HG03565 (cell line): ENCODE measurements around the gene REXO4.

Experiments
- ATAC-seq: cut with Tn5 transposase; IDR thresholded peaks from one replicate; pipeline ENCODE4 v1.9.1; 2021; ENCODE audit warnings: mild to moderate bottlenecking, moderate library complexity; ENCODE audit not compliant: unreplicated experiment

Gene REXO4

GRCh38 chr9:133417541-133418461, at the start of gene REXO4:
TSS of gene REXO4 (minus strand) at chr9:133418010. CDS start at chr9:133417844, 166 bp downstream.
- peak; percentile 65 for ATAC-seq

- no peak for ATAC-seq
These were observed 49.3 kb upstream of the REXO4 start for GRCh38 chr9:133467101-133467500.

GRCh38 chr9:133465984-133466383, 48.2 kb upstream of the REXO4 start:
- no peak for ATAC-seq

GRCh38 chr9:133464638-133465037, 46.8 kb upstream of the REXO4 start:
- no peak for ATAC-seq

GRCh38 chr9:133463864-133464615, 46.2 kb upstream of the REXO4 start:
- no peak for ATAC-seq

GRCh38 chr9:133463234-133463863, 45.5 kb upstream of the REXO4 start:
- no peak for ATAC-seq

GRCh38 chr9:133461975-133462374, 44.2 kb upstream of the REXO4 start:
- no peak for ATAC-seq

GRCh38 chr9:133460405-133461175, 42.8 kb upstream of the REXO4 start:
- ATAC-seq = peak; percentile 17

- peak; percentile 60 for ATAC-seq
These were observed 41.9 kb upstream of the REXO4 start, which contains the start of gene CACFD1 for GRCh38 chr9:133459476-133460404. TSS of gene CACFD1 (plus strand) at chr9:133459978. CDS start at chr9:133460067, 89 bp downstream.

- ATAC-seq = no peak
These were observed 41.0 kb upstream of the REXO4 start for GRCh38 chr9:133458643-133459312.

- no peak for ATAC-seq
These were observed 39.9 kb upstream of the REXO4 start for GRCh38 chr9:133457748-133458147.

GRCh38 chr9:133457233-133457632, 39.4 kb upstream of the REXO4 start:
- ATAC-seq = no peak

GRCh38 chr9:133456409-133456808, 38.6 kb upstream of the REXO4 start:
- ATAC-seq = no peak

GRCh38 chr9:133455936-133456335, 38.1 kb upstream of the REXO4 start:
- ATAC-seq = no peak

- ATAC-seq = no peak
These were observed 37.3 kb upstream of the REXO4 start for GRCh38 chr9:133454943-133455673.

- no peak for ATAC-seq
These were observed 36.5 kb upstream of the REXO4 start for GRCh38 chr9:133454325-133454724.

- ATAC-seq = no peak
These were observed 35.8 kb upstream of the REXO4 start for GRCh38 chr9:133453651-133454050.

- ATAC-seq = no peak
These were observed 34.8 kb upstream of the REXO4 start for GRCh38 chr9:133452562-133452961.
